Activated naive CD8-positive, alpha-beta T cell treated with anti-CD3 and anti-CD28 coated beads, Interleukin-2, amount 10 ng/mL, durations not matched to agents 7 days and 5 days (primary cell): ENCODE data around the gene IREB2. TPM values are rescaled to one million over a fixed set of nuclear protein-coding genes. Genes with fewer than 3 reads are reported as not detected.

Experiments
- ATAC-seq: fragments of 150-1000 bp; cut with Tn5 transposase; one replicate; pipeline ENCODE4 v1.10.0; 2021; ENCODE audit warnings: low read depth, moderate library complexity
- POLR2A ChIA-PET: fragments of 350-600 bp; sonication (Branson Sonifier 250); formaldehyde crosslinking; loops from one replicate; lab custom pipeline; 2021; ENCODE audit warnings: antibody characterized with exemption; lab: Charles Lee
- DNase-seq: peaks from one replicate; pipeline ENCODE4 v3.0.0; 2021
- H3K27ac Mint-ChIP-seq: one replicate; pipeline ENCODE4 v1.8.0; 2022; ENCODE audit warnings: mild to moderate bottlenecking, mixed read lengths
- H3K27me3 Mint-ChIP-seq: one replicate; pipeline ENCODE4 v1.8.0; 2022; ENCODE audit warnings: mild to moderate bottlenecking, moderate library complexity, mixed read lengths
- H3K36me3 Mint-ChIP-seq: one replicate; pipeline ENCODE4 v1.8.0; 2021; ENCODE audit warnings: mild to moderate bottlenecking, mixed read lengths
- H3K4me1 Mint-ChIP-seq: one replicate; pipeline ENCODE4 v1.8.0; 2021; ENCODE audit warnings: mixed read lengths
- H3K4me3 Mint-ChIP-seq: one replicate; pipeline ENCODE4 v1.8.0; 2022; ENCODE audit warnings: mild to moderate bottlenecking, moderate library complexity, mixed read lengths
- H3K9me3 Mint-ChIP-seq: one replicate; pipeline ENCODE4 v1.8.0; 2021; ENCODE audit warnings: mixed read lengths
- total RNA-seq, 2 experiments: library from RNA; stranded (reverse); gene quantifications; one replicate each; pipeline ENCODE4 v1.2.3, GENCODE V29; 2021

The IREB2 gene
- total RNA-seq, 2 experiments from 2014 or later = 60.6 to 61.4 TPM

DNA sequence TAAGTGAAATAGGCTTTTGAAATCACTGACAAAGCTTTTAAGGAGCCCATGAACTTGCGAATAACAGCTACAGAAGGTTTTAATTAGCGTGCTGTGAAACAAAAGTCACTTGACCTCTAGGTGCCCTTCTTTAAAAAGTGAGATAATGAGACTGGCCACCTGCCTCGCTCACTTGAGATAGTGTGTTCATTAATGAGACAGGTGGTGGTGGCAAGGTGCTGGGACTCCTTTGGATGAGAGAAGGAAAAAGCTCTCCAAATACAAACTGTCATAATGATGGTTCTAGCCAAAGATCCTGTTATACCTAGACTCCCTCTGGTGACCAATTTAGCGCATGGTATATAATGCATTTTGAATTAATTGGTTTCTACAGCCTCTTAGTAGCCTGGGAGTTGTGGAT lies 22.7 kb upstream of the IREB2 start:
- ATAC-seq = no peak
- no peaks in the 10 kb centered on the region for H3K9me3 Mint-ChIP-seq
- no peaks in the 10 kb centered on the region for H3K36me3 Mint-ChIP-seq
- no peak overlapping the region for H3K4me3 Mint-ChIP-seq
- POLR2A ChIA-PET = no interaction called here
- H3K27me3 Mint-ChIP-seq = peaks cover 15% of the 10 kb centered on the region
- H3K4me1 Mint-ChIP-seq = no peaks in the 10 kb centered on the region
- no peak for DNase-seq
- no peak overlapping the region for H3K27ac Mint-ChIP-seq

DNA sequence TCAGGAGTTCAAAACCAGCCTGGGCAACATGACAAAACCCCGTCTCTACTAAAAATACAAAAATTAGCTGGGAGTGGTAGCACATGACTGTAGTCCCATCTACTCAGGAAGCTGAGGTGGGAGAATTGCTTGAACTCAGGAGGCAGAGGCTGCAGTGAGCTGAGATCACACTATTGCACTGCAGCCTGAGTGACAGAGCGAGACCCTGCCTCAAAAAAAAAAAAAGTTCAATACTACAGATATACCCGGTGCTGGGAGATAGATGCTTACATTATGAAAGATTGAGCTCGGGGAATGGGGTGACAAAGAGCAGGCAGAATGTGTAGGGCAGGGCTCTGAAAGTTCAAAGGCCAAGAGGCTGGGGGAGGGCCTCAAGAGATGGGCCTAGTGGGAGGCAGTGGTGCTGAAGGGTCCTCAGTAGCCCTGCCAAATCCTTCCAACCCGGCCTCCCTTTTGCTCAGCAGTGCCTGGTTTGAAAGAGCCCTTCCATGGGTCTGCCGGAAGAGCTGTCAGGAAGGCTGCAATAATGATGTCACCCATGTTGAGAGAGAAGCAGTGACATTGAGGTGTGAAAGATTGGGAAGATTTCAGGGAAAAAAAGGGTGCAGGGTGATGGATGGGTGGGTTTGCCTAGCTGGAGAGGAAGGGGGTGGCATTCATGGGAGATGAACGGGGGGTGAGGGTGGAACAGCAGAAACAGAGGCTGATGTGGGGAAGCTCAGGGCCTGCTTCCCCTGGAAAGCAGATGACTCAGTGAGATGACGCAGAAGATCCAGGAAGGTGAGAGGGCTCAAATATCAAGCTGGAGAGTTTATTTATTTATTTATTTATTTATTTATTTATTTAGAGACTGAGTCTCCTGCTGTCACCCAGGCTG lies 20.0 kb upstream of the IREB2 start:
- Mint-ChIP-seq H3K27ac (no peak overlapping the region), H3K4me3 (no peak overlapping the region), H3K9me3 (no peaks in the 10 kb centered on the region), H3K4me1 (peaks cover 4% of the 10 kb centered on the region), H3K36me3 (no peaks in the 10 kb centered on the region), H3K27me3 (peaks cover 20% of the 10 kb centered on the region)
- ATAC-seq = no peak
- no peak for DNase-seq
- POLR2A ChIA-PET = interaction anchor here (1.1 kb wide), 1 partner anchor 20 kb away, joined by 4 read pairs; the partner anchor contains the start of gene IREB2

DNA sequence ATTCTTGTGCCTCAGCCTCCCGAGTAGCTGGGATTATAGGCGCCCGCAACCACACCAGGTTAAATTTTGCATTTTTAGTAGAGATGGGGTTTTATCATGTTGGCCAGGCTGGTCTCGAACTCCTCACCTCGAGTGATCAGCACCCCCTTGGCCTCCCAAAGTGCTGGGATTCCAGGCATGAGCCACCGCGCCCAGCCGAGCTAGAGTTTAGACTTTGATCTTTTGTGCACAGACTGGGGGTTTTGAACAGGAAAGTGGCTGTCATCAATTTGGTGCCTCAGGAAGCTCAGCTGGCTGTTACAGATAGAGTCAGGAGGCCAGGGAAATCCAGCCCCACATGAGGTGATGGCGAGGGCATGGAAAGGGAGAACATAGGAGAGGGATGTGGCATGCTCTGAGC lies 19.3 kb upstream of the IREB2 start:
- H3K4me1 Mint-ChIP-seq = peaks cover 4% of the 10 kb centered on the region
- no peak overlapping the region for H3K27ac Mint-ChIP-seq
- peaks cover 24% of the 10 kb centered on the region for H3K27me3 Mint-ChIP-seq
- H3K36me3 Mint-ChIP-seq = no peaks in the 10 kb centered on the region
- ATAC-seq (no peak), DNase-seq (no peak)
- H3K4me3 Mint-ChIP-seq = no peak overlapping the region
- no peaks in the 10 kb centered on the region for H3K9me3 Mint-ChIP-seq
- POLR2A ChIA-PET = interaction anchor here (1.1 kb wide), 1 partner anchor 19 kb away, joined by 4 read pairs; the partner anchor contains the start of gene IREB2

DNA sequence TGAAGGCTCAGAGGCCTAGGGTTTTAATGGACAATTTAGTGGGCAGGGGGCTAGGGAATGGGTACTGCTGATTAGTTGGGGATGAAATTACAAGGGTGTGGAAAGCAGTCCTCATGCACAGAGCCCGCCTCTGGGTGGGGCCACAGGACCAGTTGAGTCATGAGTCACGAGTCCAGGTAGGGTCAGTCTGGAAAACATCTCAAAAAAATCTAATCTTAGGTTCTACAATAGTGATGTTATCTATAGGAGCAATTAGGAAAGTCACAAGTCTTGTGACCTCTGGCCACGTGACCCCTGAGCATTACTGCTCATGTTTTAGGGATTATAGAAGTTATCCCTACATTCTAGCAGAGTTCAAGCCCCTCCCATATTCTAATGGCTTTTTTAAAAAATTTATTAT lies 18.6 kb upstream of the IREB2 start:
- POLR2A ChIA-PET = no interaction called here
- Mint-ChIP-seq H3K9me3 (no peaks in the 10 kb centered on the region), H3K36me3 (no peaks in the 10 kb centered on the region), H3K27ac (no peak overlapping the region), H3K4me3 (no peak overlapping the region), H3K4me1 (peaks cover 4% of the 10 kb centered on the region), H3K27me3 (peaks cover 29% of the 10 kb centered on the region)
- ATAC-seq = no peak
- DNase-seq = no peak

DNA sequence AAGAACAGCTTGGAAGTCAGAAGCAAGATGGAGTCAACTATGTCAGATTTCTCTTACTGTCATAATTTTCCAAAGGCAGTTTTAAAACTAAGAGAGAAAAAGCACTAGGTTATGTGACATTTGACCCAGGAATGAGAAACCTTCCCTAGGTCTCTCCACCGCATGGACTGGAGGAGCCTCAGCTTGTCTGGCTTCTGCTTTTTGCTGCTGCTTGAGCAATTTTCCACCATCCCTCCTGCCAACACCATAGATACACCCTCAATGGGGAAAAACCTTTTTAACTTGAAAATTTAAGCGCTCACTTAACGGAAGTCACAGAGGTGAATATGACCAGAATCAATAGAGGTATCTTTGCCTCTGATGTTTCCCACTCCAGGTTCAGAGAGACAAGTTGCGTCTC lies 17.8 kb upstream of the IREB2 start:
- Mint-ChIP-seq H3K36me3 (no peaks in the 10 kb centered on the region), H3K4me3 (no peak overlapping the region), H3K27ac (no peak overlapping the region), H3K27me3 (peaks cover 22% of the 10 kb centered on the region), H3K4me1 (peaks cover 5% of the 10 kb centered on the region), H3K9me3 (no peaks in the 10 kb centered on the region)
- no peak for ATAC-seq
- DNase-seq = no peak
- POLR2A ChIA-PET = no interaction called here

DNA sequence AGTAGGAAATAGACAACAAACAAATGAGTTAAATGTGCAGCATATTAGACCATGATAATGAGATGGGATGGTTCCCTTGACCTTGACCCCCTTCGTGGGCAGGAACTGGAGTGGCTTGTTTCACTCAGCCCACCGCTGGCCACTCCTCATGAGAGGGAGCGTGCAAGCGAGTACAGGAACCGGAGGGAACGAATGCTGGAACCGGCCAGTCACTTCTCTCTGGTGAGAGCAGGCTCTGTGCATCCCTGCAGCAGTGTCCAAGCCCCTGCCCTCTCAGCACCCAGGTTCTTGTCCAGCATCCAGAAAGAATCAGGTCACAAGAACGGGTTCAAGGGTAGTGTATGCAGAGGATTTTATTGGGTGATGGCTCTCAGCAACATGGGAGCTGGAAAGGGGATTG lies 17.2 kb upstream of the IREB2 start:
- Mint-ChIP-seq H3K27ac (no peak overlapping the region), H3K4me3 (no peak overlapping the region), H3K36me3 (no peaks in the 10 kb centered on the region), H3K27me3 (peaks cover 21% of the 10 kb centered on the region), H3K4me1 (peaks cover 11% of the 10 kb centered on the region), H3K9me3 (no peaks in the 10 kb centered on the region)
- no peak for DNase-seq
- POLR2A ChIA-PET = no interaction called here
- no peak for ATAC-seq

DNA sequence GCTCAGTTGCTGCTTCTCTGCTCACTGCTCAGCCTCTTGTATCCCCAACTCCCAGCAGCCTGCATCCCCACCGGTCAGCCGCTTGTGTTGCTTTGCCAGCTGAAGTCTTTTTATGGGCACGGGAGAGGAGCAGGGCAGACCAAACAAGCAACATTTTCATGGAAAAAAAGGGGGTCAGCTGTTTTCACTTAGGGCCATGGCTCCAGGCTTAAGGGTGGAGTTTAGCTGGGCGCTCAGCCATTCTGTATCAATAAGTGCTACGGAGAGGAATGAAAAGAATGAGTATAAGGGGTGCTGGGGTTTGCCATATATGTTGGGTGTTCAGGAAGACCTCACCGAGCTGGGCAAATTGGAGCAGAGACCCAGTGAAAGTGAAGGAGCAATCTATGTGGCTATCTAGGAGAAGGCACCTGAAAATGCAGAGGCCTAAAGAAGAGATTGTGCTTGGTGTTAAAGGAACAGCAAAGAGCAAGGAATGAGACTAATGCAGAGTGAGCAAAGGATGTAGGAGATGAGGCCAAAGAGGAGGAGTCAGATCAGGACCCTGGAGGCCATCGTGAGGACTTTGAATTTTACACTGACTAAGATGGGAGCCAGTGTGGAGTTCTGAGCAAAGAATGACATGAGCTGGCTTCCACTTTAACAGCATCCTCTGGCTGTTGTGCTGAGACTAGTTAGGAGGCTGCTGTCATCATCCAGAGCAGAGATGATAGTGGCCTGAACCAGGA lies 16.6 kb upstream of the IREB2 start:
- H3K36me3 Mint-ChIP-seq = no peaks in the 10 kb centered on the region
- POLR2A ChIA-PET = no interaction called here
- ATAC-seq = no peak
- peak overlapping the region; percentile 35 for H3K27ac Mint-ChIP-seq
- H3K4me3 Mint-ChIP-seq = no peak overlapping the region
- peaks cover 17% of the 10 kb centered on the region for H3K4me1 Mint-ChIP-seq
- DNase-seq = no peak
- H3K27me3 Mint-ChIP-seq = peaks cover 21% of the 10 kb centered on the region
- H3K9me3 Mint-ChIP-seq = no peaks in the 10 kb centered on the region

DNA sequence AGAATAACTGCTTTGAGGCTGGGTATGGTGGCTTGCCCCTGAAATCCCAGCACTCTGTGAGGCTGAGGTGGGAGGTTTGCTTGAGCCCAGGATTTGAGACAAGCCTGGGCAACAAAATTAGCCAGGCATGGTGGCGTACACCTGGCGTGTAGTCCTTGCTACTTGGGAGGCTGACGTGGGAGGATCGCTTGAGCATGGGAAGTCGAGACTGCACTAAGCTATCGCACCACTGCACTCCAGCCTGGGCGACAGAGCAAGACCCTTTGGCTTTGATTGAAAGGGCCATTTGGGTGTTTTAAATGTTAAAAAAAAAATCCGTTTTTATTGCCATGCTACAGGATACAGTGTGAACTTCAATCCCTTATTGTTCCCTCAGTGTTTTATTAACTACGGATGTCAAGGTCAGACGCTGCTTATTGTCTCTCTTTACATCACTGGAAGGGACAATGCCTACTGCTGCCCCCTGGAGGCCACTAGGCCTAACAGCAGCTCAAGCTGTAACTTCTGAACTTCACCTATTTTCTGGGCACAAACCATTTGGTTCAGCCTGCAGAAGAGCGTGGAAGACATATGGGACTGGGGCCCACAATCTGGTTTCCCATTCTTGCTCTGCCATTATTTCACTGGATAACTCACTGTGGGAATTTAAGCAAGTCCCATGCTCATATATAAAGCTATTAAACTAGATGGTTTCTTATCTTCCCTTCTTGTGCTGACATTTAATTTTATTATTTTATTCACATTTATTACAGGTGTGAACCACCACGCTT lies 15.3 kb upstream of the IREB2 start:
- POLR2A ChIA-PET = no interaction called here
- Mint-ChIP-seq H3K27ac (no peak overlapping the region), H3K9me3 (no peaks in the 10 kb centered on the region), H3K4me1 (peaks cover 18% of the 10 kb centered on the region), H3K36me3 (no peaks in the 10 kb centered on the region), H3K27me3 (peaks cover 21% of the 10 kb centered on the region), H3K4me3 (no peak overlapping the region)
- peak; percentile 74 for ATAC-seq
- DNase-seq = peak; percentile 62

DNA sequence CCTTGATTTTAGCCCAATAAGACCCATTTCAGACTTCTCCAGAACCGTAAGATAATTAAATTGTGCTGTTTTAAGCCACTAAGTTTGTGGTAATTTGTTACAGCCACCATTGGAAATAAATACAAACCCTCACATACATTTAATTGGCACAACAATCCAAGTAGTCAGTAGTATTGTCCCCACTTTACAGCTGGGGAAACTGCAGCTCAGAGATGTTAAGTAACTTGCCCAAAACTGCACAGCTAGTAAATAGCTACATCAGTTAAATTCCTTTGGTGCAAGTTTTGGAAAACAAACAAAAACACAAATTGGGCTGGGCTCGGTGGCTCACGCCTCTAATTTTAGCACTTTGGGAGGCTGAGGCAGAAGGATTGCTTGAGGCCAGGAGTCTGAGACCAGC lies 13.3 kb upstream of the IREB2 start:
- no peak overlapping the region for H3K27ac Mint-ChIP-seq
- H3K9me3 Mint-ChIP-seq = no peaks in the 10 kb centered on the region
- ATAC-seq (no peak), DNase-seq (no peak)
- POLR2A ChIA-PET = interaction anchor here (0.8 kb wide), 1 partner anchor 13 kb away, joined by 4 read pairs; no protein-coding TSS in a partner anchor
- H3K27me3 Mint-ChIP-seq = peaks cover 25% of the 10 kb centered on the region
- H3K4me3 Mint-ChIP-seq = no peak overlapping the region
- H3K36me3 Mint-ChIP-seq = no peaks in the 10 kb centered on the region
- peaks cover 18% of the 10 kb centered on the region for H3K4me1 Mint-ChIP-seq

DNA sequence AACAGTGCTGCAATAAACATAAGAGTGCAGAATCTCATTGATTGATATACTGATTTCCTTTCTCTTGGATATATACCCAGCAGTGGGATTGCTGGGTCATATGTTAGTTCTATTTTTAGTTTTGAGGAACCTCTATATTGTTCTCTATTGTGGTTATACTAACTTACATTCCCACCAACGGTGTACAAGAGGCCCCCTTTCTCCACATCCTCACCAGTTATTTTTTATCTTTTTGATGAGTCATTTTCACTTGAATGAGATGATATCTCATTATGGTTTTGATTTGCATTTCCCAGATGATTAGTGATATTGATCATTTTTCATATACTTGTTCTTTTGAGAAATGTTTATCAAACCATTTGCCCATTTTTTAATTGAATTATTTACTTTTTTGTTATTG lies 12.4 kb upstream of the IREB2 start:
- H3K4me1 Mint-ChIP-seq = peaks cover 18% of the 10 kb centered on the region
- H3K4me3 Mint-ChIP-seq = no peak overlapping the region
- H3K9me3 Mint-ChIP-seq = no peaks in the 10 kb centered on the region
- H3K27me3 Mint-ChIP-seq = peaks cover 28% of the 10 kb centered on the region
- no peak overlapping the region for H3K27ac Mint-ChIP-seq
- DNase-seq (no peak), ATAC-seq (no peak)
- POLR2A ChIA-PET = no interaction called here
- no peaks in the 10 kb centered on the region for H3K36me3 Mint-ChIP-seq

DNA sequence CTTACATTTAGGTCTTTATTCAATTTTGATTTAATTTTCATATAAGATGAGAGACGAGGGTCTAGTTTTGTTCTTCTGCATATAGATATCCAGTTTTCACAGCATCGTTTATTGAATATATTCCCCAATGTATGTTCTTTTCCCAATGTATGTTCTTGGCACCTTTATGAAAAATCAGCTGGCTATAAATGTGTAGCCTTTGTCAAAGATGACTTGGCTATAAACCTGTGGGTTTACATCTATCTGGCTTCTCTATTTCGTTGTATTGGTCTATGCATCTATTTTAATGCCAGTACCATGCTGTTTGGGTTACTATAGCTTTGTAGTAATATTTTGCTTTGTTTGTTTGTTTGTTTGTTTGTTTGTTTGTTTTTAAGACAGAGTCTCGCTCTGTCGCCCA lies 11.7 kb upstream of the IREB2 start:
- H3K4me3 Mint-ChIP-seq = no peak overlapping the region
- H3K36me3 Mint-ChIP-seq = no peaks in the 10 kb centered on the region
- POLR2A ChIA-PET = no interaction called here
- ATAC-seq (no peak), DNase-seq (no peak)
- H3K9me3 Mint-ChIP-seq = no peaks in the 10 kb centered on the region
- H3K27ac Mint-ChIP-seq = no peak overlapping the region
- peaks cover 18% of the 10 kb centered on the region for H3K4me1 Mint-ChIP-seq
- peaks cover 28% of the 10 kb centered on the region for H3K27me3 Mint-ChIP-seq

DNA sequence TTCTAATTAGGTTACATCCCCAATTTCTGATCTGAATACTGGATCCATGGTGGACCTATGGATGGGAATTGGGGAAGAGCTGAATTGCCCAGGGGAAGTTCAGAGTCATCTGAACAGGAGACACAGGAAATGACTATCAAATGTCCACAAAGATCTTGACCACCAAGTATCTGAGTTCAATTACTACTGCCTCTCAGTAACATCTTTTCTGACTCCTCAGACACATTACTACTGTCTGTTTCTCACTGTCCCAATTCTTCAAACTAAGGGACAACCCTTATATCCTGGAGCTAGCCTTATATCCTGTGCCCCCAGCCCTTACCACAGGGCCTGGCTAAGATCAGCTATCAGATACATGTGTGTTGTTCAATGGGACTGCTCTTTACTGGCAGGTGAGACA lies 10.1 kb upstream of the IREB2 start:
- ATAC-seq (no peak), DNase-seq (no peak)
- Mint-ChIP-seq H3K27me3 (peaks cover 28% of the 10 kb centered on the region), H3K36me3 (no peaks in the 10 kb centered on the region), H3K4me3 (no peak overlapping the region), H3K9me3 (no peaks in the 10 kb centered on the region), H3K4me1 (peaks cover 14% of the 10 kb centered on the region), H3K27ac (no peak overlapping the region)
- POLR2A ChIA-PET = interaction anchor here (1.9 kb wide), 1 partner anchor 10 kb away, joined by 7 read pairs; the partner anchor contains the start of gene IREB2

DNA sequence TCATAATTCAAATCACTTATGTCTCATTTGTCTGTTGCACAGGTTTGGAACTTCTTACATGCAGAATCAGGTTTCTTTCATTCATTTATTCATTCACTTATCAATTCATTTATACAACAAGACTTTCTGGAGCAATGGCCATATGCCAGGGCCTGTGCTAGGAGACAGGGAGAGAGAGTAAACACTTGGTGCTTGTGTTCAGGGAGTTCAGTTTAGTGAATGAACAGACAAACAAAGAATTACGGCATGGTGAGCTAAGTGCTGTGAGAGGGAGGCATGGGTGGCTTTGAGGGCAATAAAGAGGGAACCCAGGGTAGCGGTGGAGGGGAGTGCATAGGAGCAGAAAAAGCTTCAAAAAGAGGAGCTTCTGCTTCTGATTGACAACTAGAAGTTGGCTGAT lies 8.5 kb upstream of the IREB2 start:
- ATAC-seq = no peak
- H3K27ac Mint-ChIP-seq = no peak overlapping the region

More for the DNA sequence above, 8.5 kb upstream of the IREB2 start:
- POLR2A ChIA-PET = interaction anchor here (1.9 kb wide), 1 partner anchor 8 kb away, joined by 7 read pairs; the partner anchor contains the start of gene IREB2
- H3K36me3 Mint-ChIP-seq = no peaks in the 10 kb centered on the region
- H3K4me1 Mint-ChIP-seq = peaks cover 14% of the 10 kb centered on the region
- DNase-seq = no peak
- no peak overlapping the region for H3K4me3 Mint-ChIP-seq
- H3K9me3 Mint-ChIP-seq = no peaks in the 10 kb centered on the region
- H3K27me3 Mint-ChIP-seq = peaks cover 22% of the 10 kb centered on the region
